Stimulated activated CD4-positive, alpha-beta T cell treated with anti-CD3 and anti-CD28 coated beads, Interleukin-2, amount 100 ng/mL, for 24 hours (primary cell): Measurements from ENCODE around the gene BRSK1.
A peak's percentile ranks its signal among the peaks of the same experiment; 100 is the strongest.

Experiments
- DNase-seq, 2 donors: peaks; one replicate each; pipeline ENCODE4 v3.0.0-alpha.2; 2020

BRSK1 gene

GRCh38 chr19:55253842-55254624, 29.8 kb upstream of the BRSK1 start:
- peak; percentile 60 to 65 for DNase-seq

GRCh38 chr19:55254625-55254977, 29.2 kb upstream of the BRSK1 start:
- DNase-seq = no peak

DNA sequence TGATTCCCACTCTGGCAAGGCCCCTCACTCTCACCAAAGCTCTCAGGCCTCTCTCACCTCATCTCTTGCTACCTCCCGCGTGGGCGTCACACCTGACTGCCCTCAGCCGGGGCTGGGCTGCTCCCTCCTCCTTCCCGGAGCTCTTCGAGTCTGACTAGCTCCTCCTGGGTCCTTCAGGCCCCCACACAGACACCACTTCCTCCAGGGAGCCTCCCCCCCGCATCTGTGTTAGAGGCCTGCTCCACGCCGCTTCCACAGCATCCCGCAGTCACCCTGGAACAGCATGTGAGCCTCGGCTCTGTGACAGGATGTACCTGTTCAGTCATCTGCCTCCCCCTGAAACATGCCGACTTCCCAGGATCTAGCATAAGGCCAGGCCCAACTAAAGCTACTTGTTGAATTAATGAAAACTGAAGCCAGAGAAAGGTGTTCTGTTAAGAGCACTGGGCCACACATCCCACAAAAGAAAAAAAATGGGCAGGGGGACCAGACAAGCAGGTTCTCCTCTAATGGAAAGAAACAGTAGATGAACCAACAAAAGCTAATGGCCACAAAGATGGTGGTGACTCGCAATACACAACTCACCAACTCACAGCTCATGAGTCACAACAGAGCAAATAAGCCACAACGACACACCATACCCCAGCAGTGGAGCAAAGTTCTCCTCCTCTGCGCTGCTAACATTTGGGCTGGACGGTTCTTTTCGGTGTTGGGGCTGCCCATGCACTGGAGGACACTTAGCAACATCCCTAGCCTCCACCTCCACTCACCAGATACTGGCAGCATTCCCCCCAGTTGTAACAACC, 28.0 kb upstream of the BRSK1 start:
- DNase-seq = peak; percentile 57 to 77

DNA sequence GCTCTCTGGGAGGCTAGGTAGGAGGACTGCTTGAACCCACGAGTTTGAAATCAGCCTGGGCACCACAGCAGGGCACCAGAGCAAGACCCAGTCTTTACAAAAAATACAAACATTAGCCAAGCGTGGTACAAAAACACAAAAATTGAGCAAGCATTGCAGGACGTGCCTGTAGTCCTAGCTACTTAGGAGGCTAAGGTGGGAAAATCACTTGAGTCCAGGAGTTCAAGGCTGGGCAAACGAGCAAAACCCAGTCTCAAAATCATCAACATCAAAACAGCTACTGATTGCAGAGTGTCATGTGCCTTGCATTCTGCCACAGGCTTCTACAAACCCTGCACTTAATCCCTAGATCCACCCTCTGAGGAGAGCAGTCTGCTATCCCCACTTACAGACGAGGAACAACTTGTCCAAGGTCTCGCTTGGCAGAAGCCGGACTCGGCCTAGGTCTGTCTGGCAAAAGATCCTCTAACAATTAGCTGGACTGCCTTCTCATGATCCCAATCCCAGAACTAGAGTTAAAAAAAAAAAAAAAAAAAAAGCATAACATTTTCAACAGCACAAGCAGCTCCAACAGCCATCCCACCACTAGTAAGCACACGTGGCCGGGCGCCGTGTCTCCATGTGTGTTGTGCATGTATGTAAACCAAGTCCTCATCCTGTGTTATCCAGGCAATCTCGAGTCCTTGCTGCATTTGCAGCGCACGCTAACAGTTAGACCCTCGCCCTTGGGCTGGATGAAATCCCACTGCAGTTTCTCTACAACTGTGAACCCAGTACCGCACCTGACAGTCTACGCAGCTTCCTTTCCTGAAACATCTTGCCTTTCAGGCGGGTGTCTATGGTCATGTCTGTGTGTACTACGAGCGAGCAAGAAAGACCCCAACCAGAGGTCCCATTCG, 27.0 kb upstream of the BRSK1 start:
- DNase-seq = peak in 1 of 2 donors; percentile 30

- peak; percentile 44 to 48 for DNase-seq
These were observed 26.1 kb upstream of the BRSK1 start for GRCh38 chr19:55257461-55258420.

DNA sequence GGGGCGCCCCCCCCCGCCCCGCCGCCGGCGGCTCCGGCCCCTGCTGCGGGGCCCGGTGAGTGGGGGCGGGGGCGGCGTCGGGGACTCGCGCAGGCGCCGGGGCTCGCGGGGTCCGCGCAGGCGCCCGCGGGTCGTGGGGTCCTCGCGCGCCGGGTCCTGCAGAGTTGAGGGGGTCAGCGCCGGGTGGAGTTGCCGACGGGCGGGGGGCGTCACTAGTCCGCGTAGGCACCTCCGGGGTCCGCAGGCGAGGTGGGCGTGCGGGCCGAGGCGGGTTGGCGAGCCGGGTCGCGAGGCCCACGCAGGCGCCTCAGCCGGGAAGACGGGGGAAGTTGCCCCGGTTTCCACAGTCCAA, 25.3 kb upstream of the BRSK1 start:
- peak; percentile 62 to 64 for DNase-seq

- DNase-seq = peak; percentile 94 to 95
These were observed 24.8 kb upstream of the BRSK1 start, which contains the start of gene PPP6R1 for GRCh38 chr19:55258828-55259539. PPP6R1 (minus strand) TSS chr19:55259017; CDS start chr19:55247103, 11,914 bp downstream.

GRCh38 chr19:55259540-55260210, 24.1 kb upstream of the BRSK1 start:
- no peak for DNase-seq

GRCh38 chr19:55261671-55262126, 22.1 kb upstream of the BRSK1 start:
- DNase-seq = no peak

- DNase-seq = no peak
These were observed 21.4 kb upstream of the BRSK1 start for GRCh38 chr19:55262359-55262758.

DNA sequence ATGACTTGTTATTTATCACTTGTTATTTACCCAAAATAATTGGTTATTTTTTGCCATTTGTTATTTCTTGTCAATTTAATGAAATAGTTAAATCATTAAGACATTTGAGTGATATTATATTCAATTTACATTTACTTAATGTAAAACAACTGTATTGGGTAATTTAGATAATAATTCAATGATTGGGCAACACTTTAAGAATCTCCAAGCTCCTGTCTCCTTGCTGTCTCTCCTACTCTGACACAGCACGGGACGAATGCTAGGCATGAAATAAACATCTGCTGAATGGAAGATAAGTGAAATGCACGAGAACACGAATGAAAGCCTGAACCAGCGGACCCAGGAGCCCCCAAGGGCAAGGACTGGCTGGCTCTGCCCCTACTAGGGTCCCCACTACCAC, 19.3 kb upstream of the BRSK1 start:
- DNase-seq = no peak

DNA sequence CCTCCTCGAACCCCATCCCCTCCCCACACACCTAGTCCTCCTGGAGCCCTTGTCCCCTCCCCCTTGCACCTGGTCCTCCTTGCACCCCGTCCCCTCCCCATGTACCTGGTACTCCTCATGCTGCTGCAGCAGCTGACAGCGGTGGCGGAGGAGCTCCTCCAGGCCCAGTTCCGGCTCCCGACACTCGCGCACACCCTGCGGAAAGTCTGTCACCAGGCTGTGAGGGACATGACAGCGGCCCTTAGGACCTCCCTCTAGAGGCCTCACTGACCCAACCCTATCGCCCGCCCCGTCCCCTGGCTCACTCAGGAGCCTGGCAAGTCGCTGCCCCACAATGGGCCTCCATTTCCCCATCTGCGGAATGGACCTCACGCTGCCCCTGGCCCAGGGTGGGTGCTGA, 18.6 kb upstream of the BRSK1 start:
- no peak for DNase-seq

GRCh38 chr19:55265723-55266386, 17.9 kb upstream of the BRSK1 start:
- no peak for DNase-seq

DNA sequence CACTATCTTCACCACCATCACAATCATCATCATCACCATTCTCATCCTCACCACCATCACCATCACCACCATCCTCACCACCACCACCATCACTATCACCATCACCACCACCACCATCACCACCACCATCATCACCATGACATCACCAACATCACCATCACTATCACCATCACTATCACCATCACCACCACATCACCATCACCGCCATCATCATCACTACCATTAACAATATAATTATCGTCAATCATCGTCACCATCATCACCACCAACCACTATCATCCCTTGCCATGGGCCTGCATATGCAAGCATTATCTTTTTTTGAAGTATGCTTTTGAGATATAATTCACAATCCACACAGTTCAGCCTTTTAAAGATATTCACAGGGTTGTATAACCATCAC, 17.4 kb upstream of the BRSK1 start:
- no peak for DNase-seq

- no peak for DNase-seq
These were observed 17.0 kb upstream of the BRSK1 start for GRCh38 chr19:55266840-55267239.

GRCh38 chr19:55269299-55269698, 14.5 kb upstream of the BRSK1 start:
- no peak for DNase-seq

DNA sequence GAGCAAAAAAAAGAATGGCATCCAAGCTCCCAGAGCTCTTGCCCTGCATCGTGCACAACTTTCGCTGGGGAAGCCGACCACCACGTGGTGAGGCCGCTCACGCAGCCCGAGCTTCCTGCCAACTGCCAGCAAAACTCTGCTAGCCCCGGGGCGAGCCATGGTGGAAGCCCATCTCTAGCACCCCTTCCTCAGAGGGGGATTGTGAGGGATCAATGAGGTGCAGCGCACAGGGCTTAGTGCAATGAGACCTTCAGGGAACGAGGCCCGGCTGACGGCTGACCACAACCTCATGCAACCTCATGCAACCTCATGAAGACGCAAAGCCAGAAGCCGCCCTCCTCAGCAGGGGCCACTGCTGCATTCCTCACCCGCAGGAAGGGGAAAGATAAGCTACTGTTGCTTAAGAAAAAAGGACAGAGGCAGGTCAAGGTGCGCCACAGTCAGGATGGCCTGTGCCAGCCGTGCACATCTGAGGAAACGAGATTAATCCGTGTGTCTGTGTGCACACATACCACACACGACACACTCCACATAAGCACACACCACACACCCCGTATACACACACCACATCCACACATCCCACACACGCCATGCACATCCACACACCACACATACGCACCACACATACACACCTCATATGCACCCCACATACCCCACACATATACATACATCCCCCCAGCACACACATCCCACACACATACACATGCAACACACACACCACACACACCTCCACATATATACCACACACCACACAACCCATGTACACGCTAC, 13.4 kb upstream of the BRSK1 start:
- DNase-seq = no peak

- DNase-seq = no peak
These were observed 11.7 kb upstream of the BRSK1 start for GRCh38 chr19:55272142-55272541.
